Fibroblast of skin of left biceps (primary cell): ENCODE data around the gene ARHGAP35.

ENCODE experiments used
- DNase-seq, 2 experiments: peaks; one replicate each; pipeline ENCODE4 v3.0.0-alpha.2; 2013; ENCODE audit warnings: low read depth in 2 of 2

Gene ARHGAP35

GRCh38 chr19:46904114-46905060, 43.6 kb downstream of the ARHGAP35 start:
- DNase-seq = peak; percentile 77 to 79

DNA sequence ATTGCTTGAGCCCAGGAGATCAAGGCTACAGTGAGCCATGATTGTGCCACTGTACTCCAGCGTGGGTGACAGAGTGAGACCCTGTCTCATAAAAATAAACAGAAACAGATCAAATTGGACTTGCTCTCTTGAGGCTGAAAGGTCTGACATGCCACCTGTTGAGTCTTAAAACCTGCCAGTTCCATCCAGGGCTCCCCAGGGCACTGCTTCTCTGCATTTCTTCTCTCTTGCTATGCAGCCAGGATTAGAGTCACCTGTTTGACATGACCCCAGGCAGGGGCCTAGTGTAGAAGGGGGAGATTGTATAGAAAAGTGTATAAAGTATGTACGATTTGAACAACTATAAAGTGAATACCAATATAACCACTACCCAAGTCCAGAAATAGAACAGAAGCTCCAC, 45.4 kb downstream of the ARHGAP35 start:
- DNase-seq = no peak

DNA sequence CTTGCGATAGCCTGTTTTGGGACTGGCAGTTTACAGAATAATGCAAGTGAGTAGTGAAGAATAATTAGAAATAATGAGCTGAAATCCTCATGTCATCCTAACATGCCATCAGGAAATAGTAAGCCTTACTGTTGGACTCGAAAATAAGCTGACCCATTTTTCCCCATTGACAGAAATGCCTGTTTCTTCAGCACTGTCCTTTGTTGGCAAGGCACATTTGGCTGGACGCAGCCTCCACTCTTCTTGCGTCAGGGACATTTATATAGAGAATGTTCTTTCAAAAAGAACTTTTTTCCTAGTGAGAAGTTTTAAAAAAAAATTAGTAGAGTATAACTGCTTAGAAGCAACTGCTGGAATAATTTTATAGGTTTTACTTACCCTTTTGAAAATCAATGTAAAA, 47.1 kb downstream of the ARHGAP35 start:
- DNase-seq = no peak

GRCh38 chr19:46909356-46909755, 48.6 kb downstream of the ARHGAP35 start:
- no peak for DNase-seq
